Liver (tissue), 9 donors: ENCODE results near the gene NEK5. TPM values are rescaled to one million over a fixed set of nuclear protein-coding genes. Genes with fewer than 3 reads are reported as not detected.

Experiments
- DNase-seq: peaks from one replicate; pipeline ENCODE4 v3.0.0-alpha.2; 2017; ENCODE audit warnings: low spot score
- H3K27ac ChIP-seq, 2 donors: one replicate each; pipeline ENCODE4 v1.7.0; 2013; ENCODE audit warnings: inconsistent platforms in 2 of 2, low read length in 2 of 2, control low read depth in 1 of 2, low read depth in 1 of 2, mild to moderate bottlenecking in 1 of 2
- H3K27me3 ChIP-seq, 4 donors: one replicate each; pipeline versions ENCODE4 v1.6.1 to v1.7.0; 2013; ENCODE audit warnings: low read length in 3 of 4, inconsistent platforms in 1 of 4, mild to moderate bottlenecking in 1 of 4, moderate library complexity in 1 of 4; ENCODE audit not compliant: control insufficient read depth in 4 of 4, insufficient read depth in 4 of 4
- H3K36me3 ChIP-seq, 4 donors: one replicate each; pipeline versions ENCODE4 v1.6.1 to v1.7.0; 2013; ENCODE audit warnings: low read length in 3 of 4, mild to moderate bottlenecking in 3 of 4, low read depth in 1 of 4, moderate library complexity in 1 of 4; ENCODE audit not compliant: control insufficient read depth in 4 of 4, insufficient read depth in 3 of 4
- H3K4me1 ChIP-seq, 4 donors: one replicate each; pipeline versions ENCODE4 v1.6.1 to v1.7.0; 2013; ENCODE audit warnings: low read length in 3 of 4, mild to moderate bottlenecking in 3 of 4, moderate library complexity in 1 of 4; ENCODE audit not compliant: control insufficient read depth in 4 of 4, insufficient read depth in 4 of 4
- H3K4me3 ChIP-seq, 3 donors: one replicate each; pipeline versions ENCODE4 v1.6.1 to v1.7.0; 2013; ENCODE audit warnings: low read length in 3 of 3, control low read depth in 1 of 3, low read depth in 1 of 3, mild to moderate bottlenecking in 1 of 3
- H3K9ac ChIP-seq, 2 donors: one replicate each; pipeline ENCODE4 v1.7.0; 2013; ENCODE audit warnings: low read length in 2 of 2, mild to moderate bottlenecking in 2 of 2, moderate library complexity in 2 of 2, control low read depth in 1 of 2, low read depth in 1 of 2
- H3K9me3 ChIP-seq, 4 donors: one replicate each; pipeline versions ENCODE4 v1.6.1 to v1.7.0; 2013; ENCODE audit warnings: low read length in 3 of 4; ENCODE audit not compliant: control insufficient read depth in 4 of 4
- EGR1 ChIP-seq, 2 donors: IDR thresholded peaks; 2 replicates each; pipeline ENCODE4 v1.6.1; 2016 to 2018; ENCODE audit warnings: antibody characterized with exemption in 2 of 2, low read depth in 2 of 2
- FOXA1 ChIP-seq: IDR thresholded peaks from 2 replicates; pipeline ENCODE4 v1.6.1; 2016; ENCODE audit warnings: antibody characterized with exemption
- FOXA2 ChIP-seq: IDR thresholded peaks from 2 replicates; pipeline ENCODE4 v1.6.1; 2016; ENCODE audit warnings: antibody characterized with exemption
- GABPA ChIP-seq, 2 donors: IDR thresholded peaks in 1 of 2; conservative IDR thresholded peaks in 1 of 2; 2 replicates each; pipeline ENCODE4 v1.6.1; 2016; ENCODE audit warnings: antibody characterized with exemption in 2 of 2, mild to moderate bottlenecking in 1 of 2, moderate library complexity in 1 of 2
- HNF4A ChIP-seq, 2 donors: conservative IDR thresholded peaks; 2 replicates each; pipeline ENCODE4 v1.6.1; 2016; ENCODE audit warnings: antibody characterized with exemption in 2 of 2, mild to moderate bottlenecking in 2 of 2
- HNF4G ChIP-seq: IDR thresholded peaks from 2 replicates; pipeline ENCODE4 v1.6.1; 2016; ENCODE audit warnings: antibody characterized with exemption
- JUND ChIP-seq, 2 donors: IDR thresholded peaks; 2 replicates each; pipeline ENCODE4 v1.6.1; 2016; ENCODE audit warnings: antibody characterized with exemption in 2 of 2
- NR2F2 ChIP-seq: IDR thresholded peaks from 2 replicates; pipeline ENCODE4 v1.6.1; 2016; ENCODE audit warnings: antibody characterized with exemption
- RAD21 ChIP-seq, 2 donors: IDR thresholded peaks; 2 replicates each; pipeline ENCODE4 v1.6.1; 2016; ENCODE audit warnings: antibody characterized with exemption in 2 of 2, mild to moderate bottlenecking in 2 of 2
- RXRA ChIP-seq, 2 donors: IDR thresholded peaks; 2 replicates each; pipeline ENCODE4 v1.6.1; 2017 to 2018; ENCODE audit warnings: antibody characterized with exemption in 2 of 2, mild to moderate bottlenecking in 1 of 2
- SP1 ChIP-seq: IDR thresholded peaks from 2 replicates; pipeline ENCODE4 v1.6.1; 2018; ENCODE audit warnings: antibody characterized with exemption, mild to moderate bottlenecking
- TAF1 ChIP-seq: conservative IDR thresholded peaks from 2 replicates; pipeline ENCODE4 v1.6.1; 2016; ENCODE audit warnings: antibody characterized with exemption, mild to moderate bottlenecking
- WGBS: extraction: QIAGEN DNeasy Blood & Tissue Kit; methylation state at CpG from one replicate; pipeline ENCODE4 v1.1.7; 2013; 5-methylcytosine and 5-hydroxymethylcytosine counted together
- polyA plus RNA-seq, 2 donors: library from polyadenylated mRNA; stranded (reverse) in 1 of 2; unstranded in 1 of 2; fragments of 200-250 nt in 1 of 2; fragments of >200 nt in 1 of 2; fragmentation: Nextera tagmentation in 1 of 2; extraction: Ambion mirVana in 1 of 2; gene quantifications; one replicate each; pipeline versions ENCODE4 v1.2.1 to v1.2.3, GENCODE V29; 2013 to 2015
- total RNA-seq, 2 donors: library from RNA; depleted of rRNA; stranded (reverse); fragments of >200 nt; gene quantifications; one replicate each; pipeline ENCODE4 v1.2.3, GENCODE V29; 2014
- TF ChIP-seq, protein P1 (sequence below): IDR thresholded peaks from 2 replicates; pipeline ENCODE4 v1.6.1; 2016; ENCODE audit warnings: antibody characterized with exemption, mild to moderate bottlenecking
- TF ChIP-seq, protein P2 (sequence below): IDR thresholded peaks from 2 replicates; pipeline ENCODE4 v1.6.1; 2016; ENCODE audit warnings: antibody characterized with exemption
- TF ChIP-seq, protein P3 (sequence below): IDR thresholded peaks from 2 replicates; pipeline ENCODE4 v1.6.1; 2016; ENCODE audit warnings: antibody characterized with exemption
- TF ChIP-seq, protein P4 (sequence below): fragments of 150-350 bp; IDR thresholded peaks from 2 replicates; pipeline ENCODE4 v1.5.1; 2017; ENCODE audit warnings: improper control_type of control experiment, low read depth, low read length; ENCODE audit not compliant: missing input control
- TF ChIP-seq, protein P5 (sequence below): IDR thresholded peaks from 2 replicates; pipeline ENCODE4 v1.6.1; 2016; ENCODE audit warnings: antibody characterized with exemption
- donor health status: healthy.
- donor health status: healthy.
- donor health status: healthy.
- donor health status: healthy.
- donor health status: healthy.

NEK5 gene
- total and polyA plus RNA-seq, 4 donors: 0.08 to 0.63 (median 0.23) TPM; not detected in 1

DNA sequence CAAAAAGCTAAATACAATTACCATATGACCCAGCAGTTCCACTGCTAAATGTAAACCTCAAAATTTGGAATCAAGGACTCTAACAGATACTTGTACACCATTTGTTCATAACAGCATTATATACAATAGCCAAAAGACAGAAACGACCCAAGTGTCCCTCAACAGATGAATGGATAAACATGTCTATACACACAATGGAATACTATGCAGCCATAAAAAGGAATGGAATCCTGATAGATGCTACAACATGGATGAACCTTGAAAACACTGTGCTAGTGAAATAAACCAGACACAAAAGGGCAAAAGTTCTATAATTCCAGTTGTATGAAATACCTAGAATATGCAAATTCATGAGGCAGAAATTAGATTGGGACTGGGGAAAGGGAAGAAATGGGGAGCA lies 18.4 kb upstream of the NEK5 start:
- Histone ChIP-seq H3K4me3 (no peak overlapping the region), H3K4me1 (no peaks in the 10 kb centered on the region), H3K36me3 (peaks cover 0 to 16% (median 5%) of the 10 kb centered on the region in 4 donors), H3K9ac (no peak overlapping the region), H3K27me3 (no peaks in the 10 kb centered on the region), H3K27ac (no peak overlapping the region), H3K9me3 (no peaks in the 10 kb centered on the region)
- 81% methylated on average over 1 of the region's 1 CpG for WGBS
- TF ChIP-seq, protein P1, sequence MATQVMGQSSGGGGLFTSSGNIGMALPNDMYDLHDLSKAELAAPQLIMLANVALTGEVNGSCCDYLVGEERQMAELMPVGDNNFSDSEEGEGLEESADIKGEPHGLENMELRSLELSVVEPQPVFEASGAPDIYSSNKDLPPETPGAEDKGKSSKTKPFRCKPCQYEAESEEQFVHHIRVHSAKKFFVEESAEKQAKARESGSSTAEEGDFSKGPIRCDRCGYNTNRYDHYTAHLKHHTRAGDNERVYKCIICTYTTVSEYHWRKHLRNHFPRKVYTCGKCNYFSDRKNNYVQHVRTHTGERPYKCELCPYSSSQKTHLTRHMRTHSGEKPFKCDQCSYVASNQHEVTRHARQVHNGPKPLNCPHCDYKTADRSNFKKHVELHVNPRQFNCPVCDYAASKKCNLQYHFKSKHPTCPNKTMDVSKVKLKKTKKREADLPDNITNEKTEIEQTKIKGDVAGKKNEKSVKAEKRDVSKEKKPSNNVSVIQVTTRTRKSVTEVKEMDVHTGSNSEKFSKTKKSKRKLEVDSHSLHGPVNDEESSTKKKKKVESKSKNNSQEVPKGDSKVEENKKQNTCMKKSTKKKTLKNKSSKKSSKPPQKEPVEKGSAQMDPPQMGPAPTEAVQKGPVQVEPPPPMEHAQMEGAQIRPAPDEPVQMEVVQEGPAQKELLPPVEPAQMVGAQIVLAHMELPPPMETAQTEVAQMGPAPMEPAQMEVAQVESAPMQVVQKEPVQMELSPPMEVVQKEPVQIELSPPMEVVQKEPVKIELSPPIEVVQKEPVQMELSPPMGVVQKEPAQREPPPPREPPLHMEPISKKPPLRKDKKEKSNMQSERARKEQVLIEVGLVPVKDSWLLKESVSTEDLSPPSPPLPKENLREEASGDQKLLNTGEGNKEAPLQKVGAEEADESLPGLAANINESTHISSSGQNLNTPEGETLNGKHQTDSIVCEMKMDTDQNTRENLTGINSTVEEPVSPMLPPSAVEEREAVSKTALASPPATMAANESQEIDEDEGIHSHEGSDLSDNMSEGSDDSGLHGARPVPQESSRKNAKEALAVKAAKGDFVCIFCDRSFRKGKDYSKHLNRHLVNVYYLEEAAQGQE: no peak
- TF ChIP-seq NR2F2 (no peak), SP1 (no peak), HNF4G (no peak), FOXA1 (no peak), GABPA (IDR thresholded peaks at IDR 0.05 in 1 of 2, conservative IDR thresholded peaks at IDR 0.05 in 1 of 2) (no peak), RXRA (IDR thresholded peaks at IDR 0.05) (no peak), JUND (IDR thresholded peaks at IDR 0.05) (no peak), RAD21 (IDR thresholded peaks at IDR 0.05) (no peak), TAF1 (no peak), FOXA2 (no peak), EGR1 (IDR thresholded peaks at IDR 0.05; ENCODE audit: low read depth in 2 of 2) (no peak), HNF4A (conservative IDR thresholded peaks at IDR 0.05) (no peak)
- TF ChIP-seq, protein P2, sequence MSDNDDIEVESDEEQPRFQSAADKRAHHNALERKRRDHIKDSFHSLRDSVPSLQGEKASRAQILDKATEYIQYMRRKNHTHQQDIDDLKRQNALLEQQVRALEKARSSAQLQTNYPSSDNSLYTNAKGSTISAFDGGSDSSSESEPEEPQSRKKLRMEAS: no peak
- TF ChIP-seq, protein P3, sequence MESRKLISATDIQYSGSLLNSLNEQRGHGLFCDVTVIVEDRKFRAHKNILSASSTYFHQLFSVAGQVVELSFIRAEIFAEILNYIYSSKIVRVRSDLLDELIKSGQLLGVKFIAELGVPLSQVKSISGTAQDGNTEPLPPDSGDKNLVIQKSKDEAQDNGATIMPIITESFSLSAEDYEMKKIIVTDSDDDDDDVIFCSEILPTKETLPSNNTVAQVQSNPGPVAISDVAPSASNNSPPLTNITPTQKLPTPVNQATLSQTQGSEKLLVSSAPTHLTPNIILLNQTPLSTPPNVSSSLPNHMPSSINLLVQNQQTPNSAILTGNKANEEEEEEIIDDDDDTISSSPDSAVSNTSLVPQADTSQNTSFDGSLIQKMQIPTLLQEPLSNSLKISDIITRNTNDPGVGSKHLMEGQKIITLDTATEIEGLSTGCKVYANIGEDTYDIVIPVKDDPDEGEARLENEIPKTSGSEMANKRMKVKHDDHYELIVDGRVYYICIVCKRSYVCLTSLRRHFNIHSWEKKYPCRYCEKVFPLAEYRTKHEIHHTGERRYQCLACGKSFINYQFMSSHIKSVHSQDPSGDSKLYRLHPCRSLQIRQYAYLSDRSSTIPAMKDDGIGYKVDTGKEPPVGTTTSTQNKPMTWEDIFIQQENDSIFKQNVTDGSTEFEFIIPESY: no peak
- TF ChIP-seq, protein P4, sequence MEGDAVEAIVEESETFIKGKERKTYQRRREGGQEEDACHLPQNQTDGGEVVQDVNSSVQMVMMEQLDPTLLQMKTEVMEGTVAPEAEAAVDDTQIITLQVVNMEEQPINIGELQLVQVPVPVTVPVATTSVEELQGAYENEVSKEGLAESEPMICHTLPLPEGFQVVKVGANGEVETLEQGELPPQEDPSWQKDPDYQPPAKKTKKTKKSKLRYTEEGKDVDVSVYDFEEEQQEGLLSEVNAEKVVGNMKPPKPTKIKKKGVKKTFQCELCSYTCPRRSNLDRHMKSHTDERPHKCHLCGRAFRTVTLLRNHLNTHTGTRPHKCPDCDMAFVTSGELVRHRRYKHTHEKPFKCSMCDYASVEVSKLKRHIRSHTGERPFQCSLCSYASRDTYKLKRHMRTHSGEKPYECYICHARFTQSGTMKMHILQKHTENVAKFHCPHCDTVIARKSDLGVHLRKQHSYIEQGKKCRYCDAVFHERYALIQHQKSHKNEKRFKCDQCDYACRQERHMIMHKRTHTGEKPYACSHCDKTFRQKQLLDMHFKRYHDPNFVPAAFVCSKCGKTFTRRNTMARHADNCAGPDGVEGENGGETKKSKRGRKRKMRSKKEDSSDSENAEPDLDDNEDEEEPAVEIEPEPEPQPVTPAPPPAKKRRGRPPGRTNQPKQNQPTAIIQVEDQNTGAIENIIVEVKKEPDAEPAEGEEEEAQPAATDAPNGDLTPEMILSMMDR: no peak
- TF ChIP-seq, protein P5, sequence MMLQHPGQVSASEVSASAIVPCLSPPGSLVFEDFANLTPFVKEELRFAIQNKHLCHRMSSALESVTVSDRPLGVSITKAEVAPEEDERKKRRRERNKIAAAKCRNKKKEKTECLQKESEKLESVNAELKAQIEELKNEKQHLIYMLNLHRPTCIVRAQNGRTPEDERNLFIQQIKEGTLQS: no peak
- no peak for DNase-seq
